MCF 10A (cell line): Measurements from ENCODE around the gene RNASEH1. TPM values are rescaled to one million over a fixed set of nuclear protein-coding genes. Genes with fewer than 3 reads are reported as not detected.
A peak's percentile ranks its signal among the peaks of the same experiment; 100 is the strongest.

Source experiments
- BruUV-seq: library from RNA; stranded (reverse); fragments of 400-500 nt; replicated peaks from 2 replicates; lab custom pipeline; 2021; lab: Mats Ljungman, UMichigan
- CTCF ChIA-PET: fragments of 300-600 bp; sonication (Branson Sonifier 250); formaldehyde crosslinking; extraction: SDS; loops from one replicate; lab custom pipeline; 2021; ENCODE audit warnings: antibody characterized with exemption, inconsistent platforms; lab: Yijun Ruan, JAX
- POLR2A ChIA-PET: fragments of 300-600, 350-650 bp; sonication (Branson Sonifier 250); formaldehyde crosslinking; extraction: SDS; loops from one replicate; lab custom pipeline; 2020; ENCODE audit warnings: antibody characterized with exemption, inconsistent platforms; lab: Yijun Ruan, JAX
- DNase-seq: peaks from one replicate; pipeline ENCODE4 v3.0.0-alpha.2; 2018; ENCODE audit not compliant: unreplicated experiment
- H3K27ac Mint-ChIP-seq: one replicate; pipeline ENCODE4 v1.8.0; 2022; ENCODE audit warnings: mild to moderate bottlenecking, low read depth, mixed read lengths; ENCODE audit not compliant: unreplicated experiment
- H3K27me3 Mint-ChIP-seq: one replicate; pipeline ENCODE4 v1.8.0; 2022; ENCODE audit warnings: mixed read lengths; ENCODE audit not compliant: insufficient read depth, unreplicated experiment
- H3K36me3 Mint-ChIP-seq: one replicate; pipeline ENCODE4 v1.8.0; 2022; ENCODE audit warnings: mild to moderate bottlenecking, moderate library complexity, mixed read lengths; ENCODE audit not compliant: insufficient read depth, unreplicated experiment
- H3K4me1 Mint-ChIP-seq: one replicate; pipeline ENCODE4 v1.8.0; 2022; ENCODE audit warnings: mixed read lengths; ENCODE audit not compliant: insufficient read depth, unreplicated experiment
- H3K4me3 Mint-ChIP-seq: one replicate; pipeline ENCODE4 v1.8.0; 2022; ENCODE audit warnings: mild to moderate bottlenecking, moderate library complexity, mixed read lengths; ENCODE audit not compliant: unreplicated experiment
- H3K9me3 Mint-ChIP-seq: one replicate; pipeline ENCODE4 v1.8.0; 2022; ENCODE audit warnings: mixed read lengths; ENCODE audit not compliant: unreplicated experiment
- intact Hi-C: fragments of 100-400 bp; cut with micrococcal nuclease; formaldehyde crosslinking; loops from 2 replicates; pipeline ENCODE4 v1.14.1; 2022
- total RNA-seq: library from RNA; stranded (reverse); gene quantifications from 2 replicates; pipeline ENCODE4 v1.2.3, GENCODE V29; 2022
- TF ChIP-seq, protein P1 (sequence below): fragments of 200-600 bp; IDR thresholded peaks from one replicate; pipeline ENCODE4 v1.8.0; 2022; ENCODE audit warnings: antibody characterized with exemption, mild to moderate bottlenecking; ENCODE audit not compliant: unreplicated experiment

RNASEH1 gene
- total RNA-seq, 1 experiment from 2014 or later = 48.3 TPM

DNA sequence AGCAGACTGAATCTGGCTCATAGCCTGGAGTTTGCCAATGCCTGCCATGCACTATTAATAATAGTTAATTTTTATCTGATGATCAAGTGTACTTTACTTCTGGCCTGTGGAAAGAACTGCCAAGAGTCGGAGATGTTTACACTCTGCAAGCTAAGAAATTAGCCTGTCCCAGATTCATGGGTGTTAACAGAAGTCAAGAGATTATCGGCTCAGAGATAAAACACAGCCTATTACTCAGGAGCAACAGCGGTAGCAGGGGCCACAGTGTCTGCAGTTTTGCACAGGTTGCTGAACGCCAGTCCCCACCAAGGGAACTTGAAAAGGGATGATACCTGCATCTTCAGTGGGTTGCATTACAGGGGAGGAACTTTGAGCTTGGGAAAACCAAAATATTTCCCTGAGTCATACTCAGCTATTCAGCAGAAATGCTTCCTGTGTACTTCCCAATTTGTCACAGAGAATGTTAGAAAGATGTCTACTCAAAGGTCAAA is 34.5 kb downstream of the RNASEH1 start:
- DNase-seq = peak; percentile 5
- no peaks in the 10 kb centered on the region for H3K36me3 Mint-ChIP-seq
- CTCF ChIA-PET = interaction anchor here (0.8 to 1.3 kb wide), 3 partner anchors 100 to 700 kb away, joined by 3 to 6 read pairs (median 4); no protein-coding TSS in a partner anchor

DNA sequence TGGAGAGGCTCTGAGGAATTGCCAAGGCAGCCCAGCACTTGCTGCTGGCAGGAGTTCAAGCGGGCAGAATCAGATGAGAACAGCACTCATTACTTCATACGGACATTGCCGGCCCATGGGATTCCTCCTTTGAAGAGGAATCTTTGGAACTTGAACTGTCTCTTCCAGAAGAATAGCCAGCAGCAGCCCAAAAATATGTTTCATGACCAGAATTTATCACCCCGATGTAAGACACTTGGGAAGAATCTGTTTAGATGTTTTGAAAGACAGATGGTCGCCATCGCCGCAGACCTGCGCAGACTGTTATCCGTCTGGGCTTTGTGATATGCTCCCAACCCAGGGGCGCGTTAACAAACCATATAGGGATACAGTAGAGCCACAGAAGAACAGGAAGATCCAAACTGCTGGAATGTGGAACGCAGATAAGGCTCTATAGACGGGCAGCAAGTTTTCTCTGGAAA is 35.1 kb downstream of the RNASEH1 start:
- BruUV-seq = no TSS peak
- TF ChIP-seq, protein P1, sequence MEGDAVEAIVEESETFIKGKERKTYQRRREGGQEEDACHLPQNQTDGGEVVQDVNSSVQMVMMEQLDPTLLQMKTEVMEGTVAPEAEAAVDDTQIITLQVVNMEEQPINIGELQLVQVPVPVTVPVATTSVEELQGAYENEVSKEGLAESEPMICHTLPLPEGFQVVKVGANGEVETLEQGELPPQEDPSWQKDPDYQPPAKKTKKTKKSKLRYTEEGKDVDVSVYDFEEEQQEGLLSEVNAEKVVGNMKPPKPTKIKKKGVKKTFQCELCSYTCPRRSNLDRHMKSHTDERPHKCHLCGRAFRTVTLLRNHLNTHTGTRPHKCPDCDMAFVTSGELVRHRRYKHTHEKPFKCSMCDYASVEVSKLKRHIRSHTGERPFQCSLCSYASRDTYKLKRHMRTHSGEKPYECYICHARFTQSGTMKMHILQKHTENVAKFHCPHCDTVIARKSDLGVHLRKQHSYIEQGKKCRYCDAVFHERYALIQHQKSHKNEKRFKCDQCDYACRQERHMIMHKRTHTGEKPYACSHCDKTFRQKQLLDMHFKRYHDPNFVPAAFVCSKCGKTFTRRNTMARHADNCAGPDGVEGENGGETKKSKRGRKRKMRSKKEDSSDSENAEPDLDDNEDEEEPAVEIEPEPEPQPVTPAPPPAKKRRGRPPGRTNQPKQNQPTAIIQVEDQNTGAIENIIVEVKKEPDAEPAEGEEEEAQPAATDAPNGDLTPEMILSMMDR = no peak
- intact Hi-C loops = no loop called here

More for the DNA sequence above, 34.5 kb downstream of the RNASEH1 start:
- Mint-ChIP-seq H3K4me1 (peaks cover 15% of the 10 kb centered on the region), H3K27ac (no peak overlapping the region), H3K27me3 (no peaks in the 10 kb centered on the region), H3K9me3 (no peaks in the 10 kb centered on the region), H3K4me3 (no peak overlapping the region)
- POLR2A ChIA-PET = interaction anchor here (1.0 to 1.9 kb wide), 3 partner anchors 12 to 51 kb away, joined by 3 to 5 read pairs (median 5); partner anchors contain the start of gene RNASEH1
- intact Hi-C loops = no loop called here
- TF ChIP-seq, protein P1 = no peak
- no TSS peak for BruUV-seq

DNA sequence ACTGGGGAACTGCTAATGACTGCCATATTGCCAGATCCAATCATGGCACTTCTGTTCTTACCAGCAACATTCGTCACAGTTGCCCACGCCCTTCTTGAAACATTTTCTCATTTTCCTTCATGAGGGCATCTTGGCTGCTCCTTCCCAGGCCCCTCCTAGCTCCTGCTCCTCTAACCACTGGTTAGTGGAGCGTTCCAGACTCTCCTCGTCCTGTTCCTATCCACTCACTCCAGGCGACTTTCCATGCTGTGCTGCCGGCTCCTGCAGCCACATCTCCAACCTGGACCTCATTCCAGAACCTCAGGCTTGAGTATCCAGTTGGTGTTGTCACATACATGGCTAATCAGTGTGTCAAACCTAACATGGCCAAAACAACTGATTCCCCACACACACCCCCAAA is 37.5 kb downstream of the RNASEH1 start:
- Mint-ChIP-seq H3K9me3 (no peaks in the 10 kb centered on the region), H3K4me1 (peaks cover 20% of the 10 kb centered on the region), H3K27ac (no peak overlapping the region), H3K36me3 (peaks cover 14% of the 10 kb centered on the region), H3K27me3 (no peaks in the 10 kb centered on the region), H3K4me3 (peak overlapping the region; percentile 78)
- POLR2A ChIA-PET = interaction anchor here (1.1 to 2.5 kb wide), 4 partner anchors 15 to 59 kb away, joined by 3 to 18 read pairs (median 6); no protein-coding TSS in a partner anchor
- TF ChIP-seq, protein P1 = no peak
- intact Hi-C loops = no loop called here
- no peak for DNase-seq
- CTCF ChIA-PET = interaction anchor here (0.7 to 0.9 kb wide), 2 partner anchors 15 to 92 kb away, joined by 4 to 6 read pairs; no protein-coding TSS in a partner anchor
- BruUV-seq = no TSS peak

More for the DNA sequence above, 35.1 kb downstream of the RNASEH1 start:
- Mint-ChIP-seq H3K27ac (no peak overlapping the region), H3K4me1 (peaks cover 15% of the 10 kb centered on the region), H3K9me3 (no peaks in the 10 kb centered on the region), H3K4me3 (no peak overlapping the region), H3K36me3 (no peaks in the 10 kb centered on the region), H3K27me3 (no peaks in the 10 kb centered on the region)
- DNase-seq = no peak
- CTCF ChIA-PET = no interaction called here
- POLR2A ChIA-PET = interaction anchor here (1.9 kb wide), 1 partner anchor 35 kb away, joined by 5 read pairs; the partner anchor contains the start of gene RNASEH1
